Fibroblast of skin of right biceps (primary cell): Measurements from ENCODE around the gene DHX36.

Source experiments
- DNase-seq: peaks from one replicate; pipeline ENCODE4 v3.0.0-alpha.2; 2013

The DHX36 gene

DNA sequence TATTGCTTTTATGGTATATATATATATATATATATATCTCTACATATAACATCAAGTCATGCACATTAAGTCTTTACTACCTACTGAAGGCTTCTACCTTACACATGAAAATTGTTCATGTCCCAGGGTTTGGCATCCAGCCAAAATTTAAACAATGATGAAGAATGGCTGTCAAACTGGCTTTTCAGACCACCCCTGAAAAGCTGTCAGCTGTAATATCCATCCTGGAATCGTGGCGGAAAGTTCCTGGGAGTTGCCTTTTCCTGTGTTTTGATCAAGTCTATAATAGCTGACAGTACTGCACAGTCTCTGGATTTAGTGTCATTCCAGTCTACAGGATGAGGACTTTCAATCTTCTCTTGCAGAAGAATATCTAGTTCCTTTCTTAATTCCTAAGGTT is 48.3 kb downstream of the DHX36 start:
- DNase-seq: no peak

DNA sequence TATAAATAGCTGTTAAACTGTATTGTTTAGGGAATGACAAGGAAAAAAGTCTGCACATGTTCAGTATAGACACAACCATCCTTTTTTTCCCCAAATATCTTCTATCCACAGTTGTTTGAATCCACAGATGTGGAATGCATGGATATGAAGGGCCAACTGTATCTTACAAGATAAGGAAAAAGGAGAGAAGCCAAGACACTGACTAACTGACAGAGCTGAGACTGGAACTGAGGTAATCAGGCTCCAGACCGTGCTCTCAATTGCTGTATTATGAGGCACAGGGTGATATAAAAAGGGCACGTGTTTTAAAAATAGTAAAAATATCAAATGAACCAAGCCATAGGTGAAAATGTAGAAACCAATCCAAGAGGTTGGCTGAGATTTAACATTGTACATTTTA is 49.0 kb downstream of the DHX36 start:
- DNase-seq: no peak

DNA sequence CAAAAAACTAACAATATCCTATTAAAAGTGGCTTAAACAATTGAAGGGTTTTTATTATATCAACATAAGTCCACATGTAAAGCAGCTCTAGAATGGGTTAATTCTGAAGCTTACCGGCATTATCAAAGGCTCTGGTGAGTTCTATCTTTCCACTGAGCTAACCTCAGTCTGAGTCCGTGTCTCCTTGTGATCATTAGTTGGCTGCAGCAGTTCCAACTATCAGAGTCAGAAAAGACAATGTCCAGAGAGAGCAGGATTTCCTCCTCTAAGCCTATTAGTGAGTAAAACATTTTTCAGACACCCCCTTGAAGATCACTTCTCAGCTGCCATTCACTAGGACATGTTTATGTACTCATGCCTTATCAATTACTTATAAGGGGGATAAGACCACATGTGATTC is 49.9 kb downstream of the DHX36 start:
- no peak for DNase-seq

GRCh38 chr3:154273381-154273780 is 50.9 kb downstream of the DHX36 start:
- DNase-seq: no peak

- no peak for DNase-seq
These were observed 69.8 kb downstream of the DHX36 start for GRCh38 chr3:154254527-154254926.

DNA sequence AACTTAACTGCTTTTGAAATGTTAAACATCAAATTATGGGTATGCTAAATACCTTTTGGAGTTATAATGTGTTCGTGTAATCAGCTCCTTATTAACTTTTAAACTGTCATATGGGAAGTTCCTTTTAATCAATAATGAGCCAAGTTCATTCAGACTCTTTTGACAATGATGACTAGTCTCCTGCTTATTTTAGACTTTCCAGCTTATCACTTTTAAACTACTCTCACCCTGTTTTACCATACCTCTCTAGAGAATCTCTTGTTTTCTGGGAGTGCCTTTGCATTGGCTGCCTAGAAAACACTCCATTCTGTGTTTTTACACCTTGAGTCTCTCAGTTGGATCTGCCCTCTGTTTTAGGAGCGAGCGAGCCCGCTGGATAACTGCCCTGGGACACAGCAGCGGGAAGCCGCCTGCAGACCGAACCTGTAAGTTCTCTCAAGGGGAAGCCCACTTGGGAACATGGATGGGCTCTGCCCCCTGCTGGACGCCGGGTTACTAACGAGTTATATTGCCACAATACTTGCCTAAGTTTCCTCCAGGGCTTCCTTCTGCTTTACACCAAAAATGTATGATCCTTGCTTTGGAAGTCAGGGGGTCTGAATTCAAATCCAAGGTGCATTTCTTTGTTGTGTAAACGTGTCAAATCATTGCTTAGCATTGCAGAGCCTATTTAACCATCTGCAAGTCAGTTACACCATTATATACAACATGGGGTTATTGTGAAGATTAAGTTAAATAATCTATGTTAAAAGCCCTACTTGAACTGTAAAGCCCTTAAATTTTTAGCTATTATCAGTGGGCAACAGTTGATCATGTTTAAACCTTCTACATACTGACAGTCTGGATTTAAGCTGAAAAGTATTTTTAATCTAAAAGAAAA is 71.3 kb downstream of the DHX36 start:
- DNase-seq: peak; percentile 83

DNA sequence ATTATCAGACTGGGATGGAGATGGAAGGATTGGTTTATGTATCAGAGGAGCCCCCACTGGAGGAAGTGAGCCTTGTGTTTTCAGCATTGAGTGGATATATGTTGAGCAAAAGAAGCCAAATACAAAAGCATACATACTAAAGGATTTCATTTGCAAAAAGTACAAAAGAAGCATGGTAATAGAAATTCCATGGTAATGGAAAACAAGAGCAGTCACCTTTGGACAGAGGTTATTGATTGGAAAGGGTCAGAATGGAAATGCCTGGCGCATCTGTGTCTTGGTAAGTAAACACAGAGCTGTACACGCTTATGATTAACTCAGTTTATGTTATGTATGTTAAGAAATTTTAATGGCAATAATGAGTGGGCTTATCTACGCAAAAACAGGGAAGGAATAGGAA is 72.7 kb downstream of the DHX36 start:
- DNase-seq: no peak

DNA sequence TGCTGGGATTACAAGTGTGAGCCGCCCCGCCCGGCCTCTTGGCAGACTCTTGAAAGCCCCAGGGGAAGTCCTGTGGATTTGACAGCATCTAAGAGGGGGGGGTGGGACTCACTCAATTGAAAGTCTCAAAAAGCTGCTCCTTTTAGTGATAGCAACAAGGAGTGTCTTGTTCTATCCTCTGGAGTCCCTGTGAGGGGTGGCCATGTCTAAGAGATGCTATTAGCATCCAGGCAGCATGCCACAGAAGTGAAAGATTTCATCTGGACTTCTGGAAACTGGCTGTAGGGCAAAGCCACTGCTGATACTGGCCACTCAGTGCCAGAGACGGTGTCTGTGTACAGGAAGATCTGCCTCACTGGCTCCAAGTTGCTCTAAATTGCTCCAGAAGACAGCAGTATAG is 74.0 kb downstream of the DHX36 start:
- no peak for DNase-seq

GRCh38 chr3:154247806-154248415 is 76.4 kb downstream of the DHX36 start:
- no peak for DNase-seq

DNA sequence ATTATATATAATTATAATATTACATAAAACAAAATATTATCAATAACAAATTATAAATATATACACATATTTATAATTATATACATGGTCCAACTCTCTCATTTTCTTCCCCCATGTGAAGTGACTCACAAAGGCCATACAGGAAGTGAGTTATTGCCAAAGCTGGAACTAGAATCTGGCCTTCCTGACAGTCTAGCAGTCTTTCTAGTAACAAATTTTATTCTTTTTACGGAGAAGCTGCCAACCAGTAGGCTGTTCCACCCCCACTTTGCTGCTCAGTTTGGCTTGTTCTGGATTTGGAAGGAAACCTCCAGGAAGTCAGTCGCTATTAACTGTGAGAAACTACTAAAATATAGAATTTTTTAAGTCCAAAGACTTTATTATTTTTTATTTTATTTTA is 79.6 kb downstream of the DHX36 start:
- peak; percentile 59 for DNase-seq

DNA sequence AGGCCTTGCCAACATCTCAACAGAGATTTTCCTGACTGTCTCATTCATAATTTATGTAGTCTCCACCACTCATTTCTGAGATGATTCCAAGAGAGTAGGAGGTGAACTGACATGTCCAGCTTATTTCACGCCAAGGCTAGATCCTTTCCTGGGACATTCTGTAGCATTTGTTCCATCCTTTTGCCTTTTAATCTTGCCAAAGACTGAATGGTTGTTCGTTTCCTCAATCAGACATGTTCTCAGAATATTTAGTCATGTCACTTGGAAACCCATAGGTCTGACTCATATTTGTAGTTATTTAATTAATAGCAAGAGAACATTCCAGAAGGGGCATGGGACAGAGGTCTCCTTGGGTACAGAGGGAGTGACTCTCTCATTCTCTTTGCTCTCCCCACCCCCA is 80.9 kb downstream of the DHX36 start:
- DNase-seq: peak; percentile 51

DNA sequence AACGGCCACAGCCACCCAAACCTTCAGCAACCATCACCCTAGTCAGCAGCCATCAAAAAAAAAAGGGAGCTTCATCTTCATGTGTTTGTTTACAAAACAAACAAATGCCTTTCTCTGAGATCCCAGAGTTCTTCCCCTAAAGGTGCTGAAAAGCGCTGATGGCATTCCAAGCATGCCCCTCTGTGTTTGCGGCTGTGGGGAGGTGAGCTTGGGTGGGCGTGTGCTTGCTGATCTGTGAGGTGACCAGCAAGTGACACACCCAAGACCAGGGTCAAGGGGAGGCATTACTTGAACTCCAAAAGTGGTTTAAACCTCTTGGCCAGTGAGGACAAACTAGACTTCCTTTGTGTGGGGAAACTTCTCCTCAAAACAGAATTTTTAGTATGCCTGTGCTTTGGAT is 81.5 kb downstream of the DHX36 start:
- DNase-seq: no peak

DNA sequence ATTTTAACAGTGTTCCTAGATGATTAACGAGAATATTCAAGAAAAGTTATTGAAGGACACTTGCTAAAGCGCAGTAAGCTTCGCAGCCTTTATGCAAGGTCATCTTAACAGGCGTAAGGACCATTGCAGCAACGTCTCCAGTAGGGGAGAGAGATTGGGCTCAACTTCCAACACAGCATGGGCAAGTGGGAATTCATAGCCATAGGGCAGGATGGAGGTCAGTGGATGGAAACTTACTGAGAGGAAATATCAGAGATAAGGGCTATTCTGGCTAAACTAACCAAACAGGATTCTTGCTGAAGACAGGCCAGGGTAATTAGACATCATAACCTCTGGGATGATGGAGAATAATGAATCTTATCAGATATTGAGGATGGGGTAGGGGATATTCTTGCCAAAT is 82.8 kb downstream of the DHX36 start:
- no peak for DNase-seq

- no peak for DNase-seq
These were observed 84.1 kb downstream of the DHX36 start for GRCh38 chr3:154240235-154240634.

DNA sequence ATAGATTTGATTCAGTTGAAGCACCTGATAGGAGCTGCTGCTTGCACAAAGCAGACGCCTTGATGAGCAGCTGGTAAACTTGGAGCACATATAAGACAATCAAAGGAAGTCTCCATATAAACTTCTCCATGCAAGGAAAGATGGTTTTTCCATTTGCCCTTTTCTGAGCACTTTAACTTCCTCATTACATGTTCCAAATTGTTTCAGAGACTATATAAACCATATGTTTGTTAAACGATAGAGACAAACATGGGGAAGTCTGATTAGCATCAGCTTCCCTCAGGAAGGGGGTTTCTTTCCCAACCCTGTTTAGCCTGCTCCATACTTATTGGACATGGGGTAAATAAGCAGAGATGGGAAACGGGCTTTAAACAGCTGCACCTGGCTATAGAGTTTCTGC is 88.0 kb downstream of the DHX36 start:
- no peak for DNase-seq

DNA sequence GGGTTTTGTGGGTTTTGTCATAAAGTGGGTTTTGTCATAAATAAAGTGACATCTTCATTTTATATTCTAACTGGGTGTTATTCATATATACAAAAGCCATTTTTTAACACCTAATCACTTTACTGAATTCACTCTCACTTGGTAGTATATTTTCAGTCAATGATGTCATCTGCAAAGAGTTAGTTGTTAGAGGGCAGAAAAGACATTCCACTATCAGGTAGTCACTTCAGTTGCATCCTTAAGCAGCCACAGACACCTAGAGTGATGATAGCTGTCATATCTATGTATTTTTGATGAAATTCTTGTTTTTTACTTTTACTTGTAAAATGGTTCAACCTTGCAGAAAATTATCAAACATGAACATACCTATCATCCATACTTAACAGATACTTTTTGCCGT is 89.0 kb downstream of the DHX36 start:
- peak; percentile 62 for DNase-seq

- peak; percentile 19 for DNase-seq
These were observed 95.1 kb downstream of the DHX36 start for GRCh38 chr3:154229217-154229590.

DNA sequence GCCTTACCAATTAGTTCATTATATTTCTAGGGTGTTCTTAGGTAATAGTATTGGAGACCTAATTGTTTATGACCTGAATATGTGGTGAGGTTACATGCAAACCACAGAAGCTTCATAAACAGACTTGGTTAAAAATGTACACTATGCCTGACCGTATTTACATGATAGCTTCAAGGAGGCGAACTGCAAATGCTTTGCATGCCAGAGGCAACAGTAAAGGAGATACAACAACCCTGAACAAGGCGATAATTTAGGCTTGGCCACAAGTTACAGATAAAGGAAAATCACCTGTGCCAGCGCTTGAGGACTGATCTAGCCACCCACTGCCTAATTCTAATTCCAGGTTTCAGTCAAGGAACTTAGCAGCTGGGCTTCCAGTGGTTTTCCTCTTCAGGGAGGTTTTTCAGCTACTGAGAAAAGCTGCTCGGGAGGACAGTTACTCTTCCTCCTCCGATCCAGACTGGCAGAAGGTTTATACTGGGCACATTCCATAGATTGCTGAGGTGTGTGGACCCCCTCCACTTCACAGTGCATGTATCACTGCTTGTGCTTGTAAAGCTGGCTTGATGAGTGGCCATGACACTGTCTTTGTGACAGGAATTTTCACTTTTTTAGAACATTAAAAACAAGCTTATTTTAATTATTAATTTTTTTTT is 95.6 kb downstream of the DHX36 start:
- no peak for DNase-seq

- DNase-seq: no peak
These were observed 96.8 kb downstream of the DHX36 start for GRCh38 chr3:154227531-154227930.

DNA sequence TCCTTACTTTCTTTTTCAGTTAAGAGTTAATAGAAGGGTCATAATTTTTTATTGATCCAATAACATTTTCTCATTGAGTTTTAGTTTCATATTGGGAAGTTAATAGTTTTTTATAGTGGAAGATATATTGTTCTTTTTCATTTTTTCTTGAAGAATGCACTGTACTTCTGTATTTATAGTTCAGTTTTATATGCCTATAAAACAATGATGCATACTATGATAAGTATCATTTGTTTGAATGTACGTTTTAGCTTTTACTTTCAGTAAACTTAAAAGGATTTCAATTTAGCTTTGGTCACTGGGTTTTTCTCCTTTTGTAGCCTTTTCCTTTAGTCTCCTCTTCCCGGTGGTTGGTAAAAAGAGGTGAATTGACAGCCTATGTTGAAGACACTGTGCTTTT is 98.8 kb downstream of the DHX36 start:
- DNase-seq: no peak

DNA sequence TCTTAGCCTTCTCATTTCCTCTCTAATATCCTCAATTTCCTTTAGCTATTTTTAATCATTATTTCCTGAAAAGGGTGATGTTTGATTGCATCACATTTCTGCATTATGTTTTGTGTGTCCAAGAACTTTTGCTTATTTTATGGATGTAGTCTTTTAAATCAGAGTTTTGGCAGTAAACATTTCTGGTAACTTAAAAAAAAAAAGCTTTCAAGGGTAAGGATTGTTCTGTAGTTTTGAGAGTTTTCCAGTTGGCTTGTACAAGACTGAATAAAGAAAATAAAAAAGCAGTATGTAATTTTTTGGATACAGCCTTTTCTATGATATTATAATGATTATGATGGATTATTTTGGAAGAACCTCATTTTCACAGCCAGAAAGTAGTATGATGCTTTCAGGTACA is 99.4 kb downstream of the DHX36 start:
- DNase-seq: no peak

DNA sequence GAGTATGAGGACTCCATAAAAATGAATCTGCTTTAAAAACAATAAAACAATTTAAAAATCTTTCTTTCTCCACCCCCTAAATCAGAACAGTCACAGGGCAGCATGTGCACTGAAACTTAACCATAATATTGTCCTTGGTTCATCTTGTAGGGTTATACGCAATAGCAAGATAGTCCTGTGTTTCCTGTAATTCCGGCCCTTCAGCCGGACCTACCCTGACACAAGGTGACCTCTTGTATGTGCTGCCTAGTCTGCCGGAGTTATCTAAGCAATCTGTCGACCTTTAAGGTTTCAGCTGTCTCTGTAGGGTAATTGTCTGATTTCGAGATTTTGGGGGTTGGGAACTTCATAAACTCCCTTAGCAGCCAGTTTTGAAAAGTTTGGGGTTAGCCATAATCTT is 99.9 kb downstream of the DHX36 start:
- no peak for DNase-seq

- DNase-seq: peak; percentile 34
These were observed 100.8 kb downstream of the DHX36 start for GRCh38 chr3:154223519-154223918.
